ENCODE results near the gene CCDC116.

CCDC116 gene

GRCh38 chr22:21611210-21611977, 21.2 kb upstream of the CCDC116 start:
- H3K4me3 ChIP-seq (ENCODE audit: low read length, poor library complexity, severe bottlenecking), result no peak overlapping the region
- no peaks in the 10 kb centered on the region for H3K27me3 ChIP-seq (ENCODE audit: insufficient read depth, low read length, poor library complexity, severe bottlenecking)
- H3K4me2 ChIP-seq (ENCODE audit: low read depth, low read length, poor library complexity, severe bottlenecking), result no peak overlapping the region
- no peaks in the 10 kb centered on the region for H3K9me3 ChIP-seq (ENCODE audit: insufficient read depth, low read depth, low read length)
- no peaks in the 10 kb centered on the region for H3K9me2 ChIP-seq (replicated peaks; ENCODE audit: low read depth, low read length)
- TF ChIP-seq CTCF (conservative IDR thresholded peaks at IDR 0.05; ENCODE audit: low read length) (no peak), EZH2phosphoT487 (IDR thresholded peaks at IDR 0.05; ENCODE audit: borderline replicate concordance) (no peak)
- H3K36me3 ChIP-seq (ENCODE audit: insufficient read depth, low read length), result peaks cover 61% of the 10 kb centered on the region
- peaks cover 68% of the 10 kb centered on the region for H4K20me1 ChIP-seq (ENCODE audit: insufficient read depth, low read length, poor library complexity, severe bottlenecking)
- peaks cover 91% of the 10 kb centered on the region for H3K79me2 ChIP-seq (ENCODE audit: insufficient read depth, low read length)
- H3K9ac ChIP-seq (ENCODE audit: low read depth, low read length, poor library complexity, severe bottlenecking), result no peak overlapping the region
- H3F3A ChIP-seq (ENCODE audit: low read depth), result no peaks in the 10 kb centered on the region
- H2AFZ ChIP-seq (ENCODE audit: low read length), result no peak overlapping the region
- no peaks in the 10 kb centered on the region for H3K4me1 ChIP-seq (ENCODE audit: insufficient read depth, low read length, poor library complexity, severe bottlenecking)

GRCh38 chr22:21612858-21613257, 19.7 kb upstream of the CCDC116 start:
- Histone ChIP-seq H3K27me3 (ENCODE audit: insufficient read depth, low read length, poor library complexity, severe bottlenecking) (no peaks in the 10 kb centered on the region), H3K4me1 (ENCODE audit: insufficient read depth, low read length, poor library complexity, severe bottlenecking) (no peaks in the 10 kb centered on the region), H3K79me2 (ENCODE audit: insufficient read depth, low read length) (peaks cover 91% of the 10 kb centered on the region), H3K36me3 (ENCODE audit: insufficient read depth, low read length) (peaks cover 67% of the 10 kb centered on the region), H2AFZ (ENCODE audit: low read length) (no peak overlapping the region), H3K9ac (ENCODE audit: low read depth, low read length, poor library complexity, severe bottlenecking) (no peak overlapping the region), H3K4me3 (ENCODE audit: low read length, poor library complexity, severe bottlenecking) (no peak overlapping the region), H4K20me1 (ENCODE audit: insufficient read depth, low read length, poor library complexity, severe bottlenecking) (peaks cover 63% of the 10 kb centered on the region), H3K4me2 (ENCODE audit: low read depth, low read length, poor library complexity, severe bottlenecking) (no peak overlapping the region), H3K9me2 (replicated peaks; ENCODE audit: low read depth, low read length) (no peaks in the 10 kb centered on the region), H3K9me3 (ENCODE audit: insufficient read depth, low read depth, low read length) (no peaks in the 10 kb centered on the region), H3F3A (ENCODE audit: low read depth) (no peaks in the 10 kb centered on the region)
- TF ChIP-seq CTCF (conservative IDR thresholded peaks at IDR 0.05; ENCODE audit: low read length), result no peak

- Histone ChIP-seq H3K27me3 (ENCODE audit: insufficient read depth, low read length, poor library complexity, severe bottlenecking) (no peaks in the 10 kb centered on the region), H3K4me3 (ENCODE audit: low read length, poor library complexity, severe bottlenecking) (no peak overlapping the region), H3K9ac (ENCODE audit: low read depth, low read length, poor library complexity, severe bottlenecking) (no peak overlapping the region), H3K9me3 (ENCODE audit: insufficient read depth, low read depth, low read length) (no peaks in the 10 kb centered on the region), H3K9me2 (replicated peaks; ENCODE audit: low read depth, low read length) (no peaks in the 10 kb centered on the region), H3K4me1 (ENCODE audit: insufficient read depth, low read length, poor library complexity, severe bottlenecking) (no peaks in the 10 kb centered on the region), H2AFZ (ENCODE audit: low read length) (no peak overlapping the region), H3F3A (ENCODE audit: low read depth) (no peaks in the 10 kb centered on the region), H4K20me1 (ENCODE audit: insufficient read depth, low read length, poor library complexity, severe bottlenecking) (peaks cover 58% of the 10 kb centered on the region), H3K79me2 (ENCODE audit: insufficient read depth, low read length) (peaks cover 90% of the 10 kb centered on the region), H3K36me3 (ENCODE audit: insufficient read depth, low read length) (peaks cover 72% of the 10 kb centered on the region), H3K4me2 (ENCODE audit: low read depth, low read length, poor library complexity, severe bottlenecking) (no peak overlapping the region)
- TF ChIP-seq CTCF (conservative IDR thresholded peaks at IDR 0.05; ENCODE audit: low read length) (no peak), EZH2phosphoT487 (IDR thresholded peaks at IDR 0.05; ENCODE audit: borderline replicate concordance) (no peak)
Observed at GRCh38 chr22:21613553-21614233, 18.9 kb upstream of the CCDC116 start.

Data from Loucy (cell line).